Thymus (tissue), 11 donors: ENCODE results near the gene CFAP74. TPM values are rescaled to one million over a fixed set of nuclear protein-coding genes. Genes with fewer than 3 reads are reported as not detected.
A peak's percentile ranks its signal among the peaks of the same experiment; 100 is the strongest.

Experiments used
- DNase-seq, 9 donors: peaks; one replicate each; pipeline ENCODE4 v3.0.0-alpha.2; 2013; ENCODE audit warnings: low spot score in 9 of 9, low read depth in 6 of 9, missing footprints in 1 of 9
- H3K27ac ChIP-seq, 2 donors: one replicate each; pipeline ENCODE4 v1.5.1; 2013; ENCODE audit warnings: control low read depth in 1 of 2, low read depth in 1 of 2, low read length in 1 of 2, mild to moderate bottlenecking in 1 of 2, moderate library complexity in 1 of 2
- H3K27me3 ChIP-seq, 2 donors: one replicate each; pipeline ENCODE4 v1.5.1; 2013; ENCODE audit warnings: low read length in 1 of 2; ENCODE audit not compliant: control insufficient read depth in 2 of 2, insufficient read depth in 1 of 2
- H3K36me3 ChIP-seq, 2 donors: one replicate each; pipeline ENCODE4 v1.5.1; 2013; ENCODE audit warnings: low read length in 1 of 2, mild to moderate bottlenecking in 1 of 2, moderate library complexity in 1 of 2; ENCODE audit not compliant: control insufficient read depth in 2 of 2, insufficient read depth in 2 of 2
- H3K4me1 ChIP-seq, 2 donors: one replicate each; pipeline ENCODE4 v1.5.1; 2013; ENCODE audit warnings: low read length in 2 of 2; ENCODE audit not compliant: control insufficient read depth in 2 of 2, insufficient read depth in 2 of 2
- H3K4me3 ChIP-seq, 2 donors: one replicate each; pipeline ENCODE4 v1.5.1; 2013; ENCODE audit warnings: low read length in 2 of 2, control low read depth in 1 of 2, mild to moderate bottlenecking in 1 of 2
- H3K9me3 ChIP-seq, 2 donors: one replicate each; pipeline ENCODE4 v1.5.1; 2013; ENCODE audit warnings: low read length in 1 of 2, mild to moderate bottlenecking in 1 of 2; ENCODE audit not compliant: control insufficient read depth in 2 of 2, insufficient read depth in 1 of 2
- WGBS: extraction: QIAGEN DNeasy Blood & Tissue Kit; methylation state at CpG from one replicate; pipeline ENCODE4 v1.1.7; 2013; 5-methylcytosine and 5-hydroxymethylcytosine counted together
- polyA plus RNA-seq: library from polyadenylated mRNA; stranded (reverse); fragments of 200-250 nt; gene quantifications from one replicate; pipeline ENCODE4 v1.2.3, GENCODE V29; 2013
- total RNA-seq: library from RNA; stranded (reverse); fragments of 120-200 nt; gene quantifications from one replicate; pipeline ENCODE4 v1.2.4, GENCODE V29; 2013
- donor health status: healthy.

CFAP74 gene
- total and polyA plus RNA-seq, 2 donors = 0.09 to 0.16 TPM

DNA sequence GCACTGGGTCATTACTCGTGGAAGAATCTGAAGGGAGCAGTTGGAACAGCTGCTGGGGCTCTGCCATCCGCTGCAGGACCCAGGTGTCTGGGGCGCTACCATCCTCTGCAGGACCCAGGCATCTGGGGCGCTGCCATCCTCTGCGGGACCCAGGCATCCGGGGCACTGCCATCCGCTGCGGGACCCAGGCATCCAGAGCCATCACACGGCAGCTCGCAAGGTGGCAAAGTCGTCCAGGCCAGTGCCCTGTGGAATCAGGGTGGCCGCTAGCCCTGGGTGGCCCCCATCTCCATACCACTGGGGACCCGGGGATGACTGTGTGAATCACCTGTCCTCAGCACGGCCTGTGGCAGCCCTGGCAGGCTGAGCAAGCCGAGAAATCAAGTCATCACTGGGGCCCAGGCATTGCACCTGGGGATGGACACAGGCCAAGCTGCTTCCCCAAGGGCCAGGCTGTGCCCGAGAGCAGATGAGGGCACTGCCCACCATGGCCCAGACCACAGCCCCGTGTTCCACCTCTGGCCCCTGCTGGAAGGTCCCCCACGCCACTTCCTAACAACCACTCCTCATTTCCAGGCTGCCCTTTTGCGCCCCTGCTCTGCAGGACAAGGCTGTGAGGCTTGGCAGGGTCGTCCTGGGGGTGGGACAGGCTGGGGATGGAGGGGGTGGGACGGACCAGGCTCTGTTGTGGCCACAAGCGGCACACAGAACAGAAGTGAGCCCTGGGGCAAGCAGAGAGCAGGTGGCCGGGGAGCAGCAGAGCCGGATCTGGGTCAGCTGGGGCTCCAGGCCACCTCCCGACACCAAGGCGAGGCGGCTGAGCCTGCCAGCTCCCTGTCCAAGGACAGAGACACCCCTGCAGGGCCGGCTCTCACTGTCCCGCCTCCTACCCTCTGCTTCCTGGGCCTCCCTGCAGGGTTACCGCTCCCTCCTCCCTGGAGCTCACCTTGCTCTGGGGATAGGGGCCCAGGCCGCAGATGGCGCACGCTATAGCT lies 28.3 kb upstream of the CFAP74 start:
- Histone ChIP-seq H3K4me1 (no peaks in the 10 kb centered on the region), H3K9me3 (no peaks in the 10 kb centered on the region), H3K27me3 (no peaks in the 10 kb centered on the region), H3K27ac (no peak overlapping the region), H3K4me3 (no peak overlapping the region), H3K36me3 (no peaks in the 10 kb centered on the region)
- WGBS = 90% methylated on average over 33 of the region's 33 CpGs
- no peak for DNase-seq

DNA sequence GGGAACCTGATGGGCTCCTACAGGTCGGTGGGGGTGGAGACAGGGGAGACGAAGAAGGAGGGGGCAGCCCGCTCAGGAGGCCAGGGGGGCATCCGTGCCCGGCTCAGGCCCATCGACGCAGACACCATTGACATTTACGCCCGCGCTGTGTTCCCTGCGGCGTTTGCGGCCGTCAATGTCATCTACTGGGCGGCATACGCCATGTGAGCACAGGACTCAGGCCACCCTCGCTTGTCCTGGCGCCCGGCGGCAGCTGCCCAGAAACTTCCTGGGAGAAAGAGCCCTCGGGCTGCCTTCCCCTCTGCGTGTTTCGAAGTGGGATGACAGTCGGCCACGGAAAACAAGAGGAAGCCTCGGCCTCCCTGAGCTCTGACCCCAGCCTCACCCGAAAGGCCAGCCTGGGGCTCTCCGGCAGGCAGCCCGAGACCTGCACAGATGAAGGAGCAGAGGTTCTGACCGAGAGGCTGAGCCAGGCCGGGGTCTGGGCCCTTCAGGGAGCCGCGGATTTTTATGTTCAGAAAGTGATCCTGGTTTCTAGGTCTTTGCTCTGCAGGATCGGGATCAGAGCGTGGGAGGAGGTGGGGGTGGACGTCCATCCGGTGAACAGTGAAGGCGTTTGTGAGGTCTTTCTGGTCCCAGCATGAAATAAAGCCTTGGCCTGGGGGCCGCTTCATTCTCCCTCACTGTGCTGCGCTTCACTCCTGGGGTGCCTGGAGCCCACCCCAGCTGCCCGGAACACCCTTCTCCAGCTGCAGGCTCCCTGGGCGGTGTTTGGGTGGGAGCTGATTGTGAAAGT lies 26.7 kb upstream of the CFAP74 start:
- Histone ChIP-seq H3K36me3 (no peaks in the 10 kb centered on the region), H3K4me1 (peaks cover 0 to 9% of the 10 kb centered on the region in 2 donors), H3K4me3 (no peak overlapping the region), H3K9me3 (no peaks in the 10 kb centered on the region), H3K27me3 (no peaks in the 10 kb centered on the region), H3K27ac (no peak overlapping the region)
- WGBS = 93% methylated on average over 42 of the region's 42 CpGs
- DNase-seq = no peak

GRCh38 chr1:2029561-2029960 lies 26.0 kb upstream of the CFAP74 start:
- DNase-seq = no peak
- H3K4me3 ChIP-seq = no peak overlapping the region
- H3K27me3 ChIP-seq = no peaks in the 10 kb centered on the region
- no peak overlapping the region for H3K27ac ChIP-seq
- no peaks in the 10 kb centered on the region for H3K9me3 ChIP-seq
- H3K36me3 ChIP-seq = no peaks in the 10 kb centered on the region
- H3K4me1 ChIP-seq = peaks cover 0 to 10% of the 10 kb centered on the region in 2 donors
- 95% methylated on average over 15 of the region's 15 CpGs for WGBS

DNA sequence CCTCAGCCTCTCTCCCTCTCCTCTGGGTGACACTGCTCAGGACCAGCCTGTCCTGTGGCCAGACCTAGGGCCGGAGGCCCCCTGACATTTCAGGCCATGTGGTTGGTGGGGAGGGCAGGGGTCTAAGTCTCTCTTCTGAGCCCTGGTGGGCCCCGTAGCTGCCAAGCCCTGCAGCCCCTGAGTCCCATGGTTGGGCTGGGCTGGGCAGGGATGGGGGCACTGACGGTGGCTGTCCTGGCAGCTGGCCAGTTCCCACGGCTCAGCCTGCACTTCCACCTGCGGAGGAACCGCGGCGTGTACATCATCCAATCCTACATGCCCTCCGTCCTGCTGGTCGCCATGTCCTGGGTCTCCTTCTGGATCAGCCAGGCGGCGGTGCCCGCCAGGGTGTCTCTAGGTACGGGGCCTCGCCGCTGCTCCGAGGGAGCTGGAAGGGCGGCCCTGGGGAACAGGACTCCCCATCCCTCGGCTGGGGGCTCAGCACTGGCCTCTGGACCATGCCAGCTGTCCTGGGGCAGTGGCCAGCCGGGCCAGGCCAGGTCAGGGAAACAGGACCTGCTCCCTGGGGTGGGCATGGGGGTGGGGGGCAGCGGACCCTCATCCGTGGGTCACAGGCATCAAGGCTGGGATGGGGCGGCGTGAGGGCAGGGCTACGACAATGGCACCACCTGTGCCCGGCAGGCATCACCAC lies 25.4 kb upstream of the CFAP74 start:
- no peaks in the 10 kb centered on the region for H3K9me3 ChIP-seq
- 91% methylated on average over 26 of the region's 26 CpGs for WGBS
- H3K27ac ChIP-seq = no peak overlapping the region
- H3K4me1 ChIP-seq = peaks cover 0 to 10% of the 10 kb centered on the region in 2 donors
- no peak for DNase-seq
- H3K36me3 ChIP-seq = no peaks in the 10 kb centered on the region
- no peaks in the 10 kb centered on the region for H3K27me3 ChIP-seq
- H3K4me3 ChIP-seq = no peak overlapping the region

GRCh38 chr1:2027961-2028583 lies 24.5 kb upstream of the CFAP74 start:
- 94% methylated on average over 46 of the region's 46 CpGs for WGBS
- Histone ChIP-seq H3K36me3 (no peaks in the 10 kb centered on the region), H3K4me1 (peaks cover 0 to 10% of the 10 kb centered on the region in 2 donors), H3K9me3 (no peaks in the 10 kb centered on the region), H3K27ac (no peak overlapping the region), H3K27me3 (peaks cover 0 to 2% of the 10 kb centered on the region in 2 donors), H3K4me3 (no peak overlapping the region)
- no peak for DNase-seq

- Histone ChIP-seq H3K27me3 (peaks cover 13 to 26% of the 10 kb centered on the region in 2 donors), H3K27ac (no peak overlapping the region), H3K36me3 (no peaks in the 10 kb centered on the region), H3K4me1 (peaks cover 0 to 10% of the 10 kb centered on the region in 2 donors), H3K9me3 (no peaks in the 10 kb centered on the region), H3K4me3 (no peak overlapping the region)
- 65% methylated on average over 39 of the region's 39 CpGs for WGBS
- peak in 2 of 9 donors; percentile 19 to 56 for DNase-seq
These were observed 21.9 kb upstream of the CFAP74 start for GRCh38 chr1:2025491-2025981.

GRCh38 chr1:2024887-2025286 lies 21.3 kb upstream of the CFAP74 start:
- no peak overlapping the region for H3K4me3 ChIP-seq
- 92% methylated on average over 18 of the region's 18 CpGs for WGBS
- H3K27me3 ChIP-seq = peaks cover 19 to 32% of the 10 kb centered on the region in 2 donors

GRCh38 chr1:2024451-2024850 lies 20.9 kb upstream of the CFAP74 start:
- H3K27ac ChIP-seq = no peak overlapping the region
- H3K4me1 ChIP-seq = peaks cover 6 to 10% of the 10 kb centered on the region in 2 donors
- H3K9me3 ChIP-seq = no peaks in the 10 kb centered on the region
- H3K36me3 ChIP-seq = no peaks in the 10 kb centered on the region
- no peak for DNase-seq
- H3K27me3 ChIP-seq = peaks cover 24 to 37% of the 10 kb centered on the region in 2 donors
- 92% methylated on average over 10 of the region's 10 CpGs for WGBS
- no peak overlapping the region for H3K4me3 ChIP-seq

More at GRCh38 chr1:2024887-2025286, 21.3 kb upstream of the CFAP74 start:
- Histone ChIP-seq H3K9me3 (no peaks in the 10 kb centered on the region), H3K27ac (no peak overlapping the region), H3K4me1 (peaks cover 2 to 10% of the 10 kb centered on the region in 2 donors), H3K36me3 (no peaks in the 10 kb centered on the region)
- no peak for DNase-seq
